C4-2B (cell line): ENCODE results near the gene CPLX3.

ENCODE experiments used
- CTCF ChIP-seq: fragments of 450-650 bp; conservative IDR thresholded peaks from 2 replicates; pipeline ENCODE4 v1.5.1; 2017; ENCODE audit warnings: mild to moderate bottlenecking
- ZFX ChIP-seq: fragments of 450-650 bp; IDR thresholded peaks from 2 replicates; pipeline ENCODE4 v1.6.1; 2017

- TF ChIP-seq CTCF = no peak
- TF ChIP-seq ZFX = no peak
Observed at GRCh38 chr15:74831813-74832495, 5.5 kb downstream of the CPLX3 start.
